GM12878 (cell line): ENCODE results near the gene GRAMD2B. TPM values are rescaled to one million over a fixed set of nuclear protein-coding genes. Genes with fewer than 3 reads are reported as not detected.
A peak's percentile ranks its signal among the peaks of the same experiment; 100 is the strongest.

Experiments
- ATAC-seq: fragments of 200-7000 bp; cut with Tn5 transposase; 3 replicates; pipeline ENCODE4 v1.9.1; 2020; ENCODE audit warnings: mild to moderate bottlenecking, moderate library complexity
- BruUV-seq: library from RNA; stranded (reverse); fragments of 400-500 nt; replicated peaks from 2 replicates; lab custom pipeline; 2021; lab: Mats Ljungman, UMichigan
- CTCF ChIA-PET: fragments of 300-600 bp; sonication (Branson Sonifier 250); formaldehyde crosslinking; extraction: SDS; loops from one replicate; lab custom pipeline; 2021; ENCODE audit warnings: inconsistent platforms; lab: Yijun Ruan, JAX
- POLR2A ChIA-PET: fragments of 350-600 bp; formaldehyde crosslinking; extraction: SDS; loops from one replicate; lab custom pipeline; 2021; ENCODE audit warnings: inconsistent platforms; lab: Charles Lee
- RAD21 ChIA-PET: fragments of 300-600 bp; sonication (Branson Sonifier 250); formaldehyde crosslinking; loops from one replicate; lab custom pipeline; 2023; ENCODE audit warnings: antibody characterized with exemption; ENCODE audit not compliant: unreplicated experiment; lab: Charles Lee
- SMC1A ChIA-PET: fragments of 300-600 bp; sonication (Branson Sonifier 250); formaldehyde crosslinking; loops from one replicate; lab custom pipeline; 2023; ENCODE audit not compliant: unreplicated experiment, uncharacterized antibody; lab: Charles Lee
- DNase-seq: peaks from one replicate; pipeline ENCODE4 v3.0.0-alpha.2; 2011; ENCODE audit warnings: low read depth, low spot score
- FAIRE-seq: peaks from 3 replicates; lab custom pipeline; 2011; peaks lifted over from hg19 to GRCh38; lab: Jason Lieb, UNC
- H2AFZ ChIP-seq: 2 replicates; pipeline ENCODE4 v1.6.0; 2011; ENCODE audit warnings: low read depth, low read length, control low read depth; ENCODE audit not compliant: control insufficient read depth
- H3K27ac ChIP-seq: 2 replicates; pipeline ENCODE4 v1.5.1; 2011; ENCODE audit warnings: control low read depth; ENCODE audit not compliant: control insufficient read depth, insufficient read depth
- H3K27me3 ChIP-seq, 2 experiments: replicated peaks in 1 of 2; 2 replicates each; pipeline versions ENCODE4 v1.6.0 to v1.6.1; 2011; ENCODE audit warnings: low read length in 1 of 2; ENCODE audit not compliant: control insufficient read depth in 2 of 2, insufficient read depth in 2 of 2
- H3K36me3 ChIP-seq, 2 experiments: 2 replicates each; pipeline ENCODE4 v1.5.1; 2011; ENCODE audit warnings: low read length in 1 of 2; ENCODE audit not compliant: control insufficient read depth in 2 of 2, insufficient read depth in 2 of 2
- H3K4me1 ChIP-seq: 2 replicates; pipeline ENCODE4 v1.6.1; 2011; ENCODE audit warnings: mild to moderate bottlenecking, low read length, moderate library complexity, mixed read lengths; ENCODE audit not compliant: control insufficient read depth, insufficient read depth
- H3K4me2 ChIP-seq: 2 replicates; pipeline ENCODE4 v1.6.0; 2011; ENCODE audit warnings: control low read depth; ENCODE audit not compliant: control insufficient read depth, insufficient read depth
- H3K4me3 ChIP-seq: fragments of 200-600 bp; sonication (generic); 2 replicates; pipeline ENCODE4 v1.5.1; 2016
- H3K79me2 ChIP-seq: 2 replicates; pipeline ENCODE4 v1.6.0; 2011; ENCODE audit warnings: low read length; ENCODE audit not compliant: control insufficient read depth, insufficient read depth
- H3K9ac ChIP-seq: 2 replicates; pipeline ENCODE4 v1.8.0; 2011; ENCODE audit warnings: low read length, control low read depth, mixed read lengths; ENCODE audit not compliant: control insufficient read depth, insufficient read depth
- H3K9me3 ChIP-seq: replicated peaks from 3 replicates; pipeline ENCODE4 v1.5.1; 2011; ENCODE audit warnings: mild to moderate bottlenecking, low read length; ENCODE audit not compliant: control insufficient read depth, insufficient read depth
- H4K20me1 ChIP-seq: 2 replicates; pipeline ENCODE4 v1.6.0; 2011; ENCODE audit not compliant: control insufficient read depth, insufficient read depth
- CEBPB ChIP-seq, 2 experiments: fragments of 150-350 bp in 1 of 2; IDR thresholded peaks; 2 replicates each; pipeline ENCODE4 v1.6.1; 2012 to 2014; ENCODE audit warnings: low read depth in 2 of 2, low read length in 2 of 2, borderline replicate concordance in 1 of 2, inconsistent platforms in 1 of 2
- CEBPZ ChIP-seq: fragments of 150-350 bp; IDR thresholded peaks from 2 replicates; pipeline ENCODE4 v1.6.1; 2016; ENCODE audit warnings: low read depth, low read length
- CREB1 ChIP-seq: IDR thresholded peaks from 2 replicates; pipeline ENCODE4 v1.6.1; 2012; ENCODE audit warnings: low read depth, mild to moderate bottlenecking, inconsistent platforms
- EGR1 ChIP-seq, 2 experiments: IDR thresholded peaks; 1 replicate in 1 of 2; 2 replicates in 1 of 2; pipeline ENCODE4 v1.6.1; 2011 to 2012; ENCODE audit warnings: low read depth in 2 of 2, low read length in 2 of 2, borderline replicate concordance in 1 of 2, mild to moderate bottlenecking in 1 of 2, moderate library complexity in 1 of 2
- ELK1 ChIP-seq: IDR thresholded peaks from 2 replicates; pipeline ENCODE4 v1.6.1; 2012; ENCODE audit warnings: low read depth, low read length, improper control_type of control experiment
- HDGF ChIP-seq: fragments of 450-650 bp; IDR thresholded peaks from 2 replicates; pipeline ENCODE4 v1.6.1; 2016; ENCODE audit warnings: antibody characterized with exemption
- MYC ChIP-seq: IDR thresholded peaks from 2 replicates; pipeline ENCODE4 v1.6.1; 2011; ENCODE audit warnings: mild to moderate bottlenecking, low read length, moderate library complexity, inconsistent platforms; ENCODE audit not compliant: insufficient read depth, insufficient replicate concordance, insufficient read length, severe bottlenecking
- NKRF ChIP-seq: fragments of 450-650 bp; conservative IDR thresholded peaks from 2 replicates; pipeline ENCODE4 v1.6.1; 2017; ENCODE audit warnings: mild to moderate bottlenecking, moderate library complexity
- YBX1 ChIP-seq: fragments of 450-650 bp; IDR thresholded peaks from 2 replicates; pipeline ENCODE4 v1.6.1; 2016; ENCODE audit warnings: antibody characterized with exemption
- in situ Hi-C: fragments of 300-500 bp; cut with MboI; formaldehyde crosslinking; loops from 9 replicates; pipeline ENCODE4 v1.14.3; 2018; ENCODE audit warnings: mixed read lengths
- intact Hi-C: fragments of 100-400 bp; cut with micrococcal nuclease; formaldehyde crosslinking; loops from one replicate; pipeline ENCODE4 v1.14.2; 2022; ENCODE audit not compliant: unreplicated experiment
- polyA plus RNA-seq, 11 experiments: library from polyadenylated mRNA; depleted of rRNA in 4 of 11; unstranded in 6 of 11; stranded (reverse) in 5 of 11; fragments of >200 nt; fragmentation: Nextera tagmentation in 4 of 11; fragmentation: Illumina TruSeq in 1 of 11; extraction: Ambion mirVana in 4 of 11; extraction: Trizol in 1 of 11; gene quantifications; 1 replicate in 1 of 11; 2 replicates in 10 of 11; pipeline versions ENCODE4 v1.2.1 to v1.2.3, GENCODE V29; 2011 to 2016; ENCODE audit warnings: inconsistent platforms in 2 of 11, missing spikeins in 2 of 11, low read depth in 1 of 11
- total RNA-seq, 4 experiments: library from RNA; depleted of rRNA in 3 of 4; stranded (reverse); fragments of >200 nt in 3 of 4; fragmentation: Illumina TruSeq in 1 of 4; extraction: Trizol in 1 of 4; gene quantifications; 2 replicates each; pipeline versions ENCODE4 v1.2.1 to v1.2.3, GENCODE V29; 2013 to 2021

Gene GRAMD2B
- total and polyA plus RNA-seq, 10 of the 15 experiments (the other 5 are each of a cell fraction or from before 2014, with no cell fraction given), result 1.9 to 21.5 (median 8.4) TPM

- no TSS peak for BruUV-seq
- TF ChIP-seq CEBPZ (no peak), NKRF (no peak), EGR1 (IDR thresholded peaks at IDR 0.05; ENCODE audit: borderline replicate concordance in 1 of 2, low read depth in 2 of 2, low read length in 2 of 2) (no peak), CREB1 (no peak), CEBPB (IDR thresholded peaks at IDR 0.05; ENCODE audit: borderline replicate concordance in 1 of 2, low read depth in 2 of 2, low read length in 2 of 2) (no peak), YBX1 (no peak), MYC (no peak), HDGF (no peak), ELK1 (no peak)
- no peak overlapping the region for H3K27ac ChIP-seq
- H3K36me3 ChIP-seq, result no peaks in the 10 kb centered on the region
- SMC1A ChIA-PET, result no interaction called here
- no peaks in the 10 kb centered on the region for H3K27me3 ChIP-seq
- H4K20me1 ChIP-seq, result no peaks in the 10 kb centered on the region
- in situ Hi-C loops, result no loop called here
- H3K9ac ChIP-seq, result no peak overlapping the region
- POLR2A ChIA-PET, result no interaction called here
- H3K4me3 ChIP-seq, result no peak overlapping the region
- H3K4me2 ChIP-seq, result no peak overlapping the region
- ATAC-seq (no peak), DNase-seq (no peak), FAIRE-seq (peak; percentile 62)
- RAD21 ChIA-PET, result no interaction called here
- CTCF ChIA-PET, result no interaction called here
- no peak overlapping the region for H2AFZ ChIP-seq
- no peaks in the 10 kb centered on the region for H3K79me2 ChIP-seq
- no peaks in the 10 kb centered on the region for H3K4me1 ChIP-seq
- no peaks in the 10 kb centered on the region for H3K9me3 ChIP-seq
- intact Hi-C loops, result no loop called here
Measured at GRCh38 chr5:126430631-126431030, 7.4 kb downstream of the GRAMD2B start.
